ENCODE measurements around the gene PAK6.

PAK6 gene

GRCh38 chr15:40265875-40266274, 27.0 kb downstream of the PAK6 start:
- no peak for DNase-seq (ENCODE audit: extremely low read depth, low read depth)

GRCh38 chr15:40266828-40267304, 28.0 kb downstream of the PAK6 start:
- TF ChIP-seq CTCF (IDR thresholded peaks at IDR 0.05; ENCODE audit: low read depth, low read length), result no peak
- DNase-seq (ENCODE audit: extremely low read depth, low read depth), result peak; percentile 57

More at GRCh38 chr15:40265875-40266274, 27.0 kb downstream of the PAK6 start:
- TF ChIP-seq CTCF (IDR thresholded peaks at IDR 0.05; ENCODE audit: low read depth, low read length), result no peak

- no peak for TF ChIP-seq CTCF (IDR thresholded peaks at IDR 0.05; ENCODE audit: low read depth, low read length)
- no peak for DNase-seq (ENCODE audit: extremely low read depth, low read depth)
These were observed 28.8 kb downstream of the PAK6 start for GRCh38 chr15:40267670-40268069.

GRCh38 chr15:40269604-40270003, 30.7 kb downstream of the PAK6 start:
- DNase-seq (ENCODE audit: extremely low read depth, low read depth), result no peak
- no peak for TF ChIP-seq CTCF (IDR thresholded peaks at IDR 0.05; ENCODE audit: low read depth, low read length)

GRCh38 chr15:40270246-40270995, 31.6 kb downstream of the PAK6 start:
- no peak for DNase-seq (ENCODE audit: extremely low read depth, low read depth)
- TF ChIP-seq CTCF (IDR thresholded peaks at IDR 0.05; ENCODE audit: low read depth, low read length), result no peak

GRCh38 chr15:40271685-40272484, 33.0 kb downstream of the PAK6 start:
- DNase-seq (ENCODE audit: extremely low read depth, low read depth), result no peak

More at GRCh38 chr15:40271685-40272484, 33.0 kb downstream of the PAK6 start:
- no peak for TF ChIP-seq CTCF (IDR thresholded peaks at IDR 0.05; ENCODE audit: low read depth, low read length)
